Hematopoietic multipotent progenitor cell treated with erythropoietin and hydrocortisone succinate and interleukin-3 and kit ligand, for 6 days (in vitro differentiated cells): ENCODE data around the gene TMOD1.
"Not testable (repeated sequence)": the region's sequence is repeated elsewhere in the genome, so short reads cannot be mapped to it uniquely, and the experiment has no call there.

Experiments used
- DNase-seq: peaks from one replicate; pipeline ENCODE4 v3.0.0-alpha.2; 2015

The TMOD1 gene

GRCh38 chr9:97599314-97599846, 97.9 kb downstream of the TMOD1 start:
- no peak for DNase-seq

GRCh38 chr9:97600531-97601227, 99.2 kb downstream of the TMOD1 start:
- DNase-seq: no peak

- DNase-seq: no peak
Observed at GRCh38 chr9:97601228-97601898, 99.9 kb downstream of the TMOD1 start.

- no peak for DNase-seq
Observed at GRCh38 chr9:97602430-97602829, 101.0 kb downstream of the TMOD1 start.

GRCh38 chr9:97604901-97605645, 103.6 kb downstream of the TMOD1 start:
- DNase-seq: no peak

GRCh38 chr9:97615439-97616072, 114.1 kb downstream of the TMOD1 start:
- DNase-seq: peak; percentile 84

GRCh38 chr9:97617939-97618416, 116.5 kb downstream of the TMOD1 start:
- DNase-seq: no peak

- DNase-seq: not testable (repeated sequence)
Observed at GRCh38 chr9:97620063-97620462, 118.6 kb downstream of the TMOD1 start.

GRCh38 chr9:97622483-97622882, 121.0 kb downstream of the TMOD1 start:
- not testable (repeated sequence) for DNase-seq

- DNase-seq: no peak
Observed at GRCh38 chr9:97623946-97624345, 122.5 kb downstream of the TMOD1 start.

GRCh38 chr9:97625620-97626019, 124.2 kb downstream of the TMOD1 start:
- DNase-seq: no peak

- no peak for DNase-seq
Observed at GRCh38 chr9:97627624-97628023, 126.2 kb downstream of the TMOD1 start.

GRCh38 chr9:97628668-97629067, 127.2 kb downstream of the TMOD1 start:
- DNase-seq: no peak

GRCh38 chr9:97629156-97629555, 127.7 kb downstream of the TMOD1 start:
- no peak for DNase-seq

- DNase-seq: no peak
Observed at GRCh38 chr9:97630591-97630990, 129.1 kb downstream of the TMOD1 start.

- DNase-seq: peak; percentile 84
Observed at GRCh38 chr9:97632248-97632984, 130.9 kb downstream of the TMOD1 start.

- peak; percentile 99 for DNase-seq
Observed at GRCh38 chr9:97632985-97633858, 131.8 kb downstream of the TMOD1 start, which contains the start of the genes NCBP1 and TSTD2. Gene NCBP1, plus strand, starts transcription at chr9:97633821. Its CDS starts 61 bp downstream, at chr9:97633882. Gene TSTD2, minus strand, starts transcription at chr9:97633368. Its CDS starts 5,806 bp downstream, at chr9:97627562.

GRCh38 chr9:97633859-97634490, 132.5 kb downstream of the TMOD1 start:
- DNase-seq: peak; percentile 20

- DNase-seq: no peak
Observed at GRCh38 chr9:97635026-97635425, 133.6 kb downstream of the TMOD1 start.

GRCh38 chr9:97636903-97637302, 135.4 kb downstream of the TMOD1 start:
- DNase-seq: peak; percentile 34
